IPS-NIHi7 (cell line): ENCODE measurements around the gene PRR5L.

Experiments used
- DNase-seq: peaks from one replicate; pipeline ENCODE4 v3.0.0; 2012; ENCODE audit warnings: mixed read lengths; ENCODE audit errors: extremely low spot score

The PRR5L gene

GRCh38 chr11:36400766-36401455, 104.8 kb downstream of the PRR5L start:
- DNase-seq: no peak

- DNase-seq: no peak
These were observed 106.6 kb downstream of the PRR5L start for GRCh38 chr11:36402568-36403170.

GRCh38 chr11:36403661-36404060, 107.6 kb downstream of the PRR5L start:
- no peak for DNase-seq

GRCh38 chr11:36404831-36405230, 108.7 kb downstream of the PRR5L start:
- DNase-seq: no peak

- no peak for DNase-seq
These were observed 109.7 kb downstream of the PRR5L start for GRCh38 chr11:36405585-36406367.

GRCh38 chr11:36407356-36407755, 111.3 kb downstream of the PRR5L start:
- DNase-seq: no peak

- no peak for DNase-seq
These were observed 112.5 kb downstream of the PRR5L start for GRCh38 chr11:36408498-36409136.

- no peak for DNase-seq
These were observed 113.2 kb downstream of the PRR5L start for GRCh38 chr11:36409152-36409816.

GRCh38 chr11:36411202-36411640, 115.1 kb downstream of the PRR5L start:
- DNase-seq: no peak

- DNase-seq: no peak
These were observed 116.8 kb downstream of the PRR5L start for GRCh38 chr11:36412781-36413383.

- DNase-seq: no peak
These were observed 121.1 kb downstream of the PRR5L start for GRCh38 chr11:36417154-36417553.

- DNase-seq: no peak
These were observed 123.8 kb downstream of the PRR5L start for GRCh38 chr11:36419791-36420424.

GRCh38 chr11:36421546-36422155, 125.6 kb downstream of the PRR5L start:
- DNase-seq: no peak

- DNase-seq: no peak
These were observed 129.5 kb downstream of the PRR5L start for GRCh38 chr11:36425561-36426081.

- DNase-seq: no peak
These were observed 130.2 kb downstream of the PRR5L start for GRCh38 chr11:36426226-36426848.

- DNase-seq: no peak
These were observed 131.0 kb downstream of the PRR5L start for GRCh38 chr11:36427079-36427478.

GRCh38 chr11:36427876-36428275, 131.8 kb downstream of the PRR5L start:
- no peak for DNase-seq

- peak; percentile 51 for DNase-seq
These were observed 135.5 kb downstream of the PRR5L start for GRCh38 chr11:36431429-36432092.

GRCh38 chr11:36432093-36432469, 136.0 kb downstream of the PRR5L start:
- DNase-seq: no peak
